Cortex of kidney (tissue), 1 donor: ENCODE data around the gene UVSSA.

Source experiments
- DNase-seq: peaks from one replicate; lab custom pipeline; 2025; lab: John Stamatoyannopoulos, UW

UVSSA gene

GRCh38 chr4:1349359-1350168, 2.6 kb downstream of the UVSSA start:
- DNase-seq, result no peak

GRCh38 chr4:1350169-1350520, 3.1 kb downstream of the UVSSA start:
- no peak for DNase-seq

GRCh38 chr4:1351854-1352566, 5.0 kb downstream of the UVSSA start:
- no peak for DNase-seq

- DNase-seq, result no peak
These were observed 5.5 kb downstream of the UVSSA start for GRCh38 chr4:1352567-1352900.

GRCh38 chr4:1353186-1354055, 6.4 kb downstream of the UVSSA start:
- DNase-seq, result no peak

- no peak for DNase-seq
These were observed 7.4 kb downstream of the UVSSA start for GRCh38 chr4:1354136-1354982.

- DNase-seq, result no peak
These were observed 7.9 kb downstream of the UVSSA start for GRCh38 chr4:1354983-1355275.

GRCh38 chr4:1355378-1355777, 8.4 kb downstream of the UVSSA start:
- DNase-seq, result no peak

GRCh38 chr4:1356181-1356998, 9.4 kb downstream of the UVSSA start:
- DNase-seq, result no peak

- no peak for DNase-seq
These were observed 10.6 kb downstream of the UVSSA start for GRCh38 chr4:1357356-1358248.

GRCh38 chr4:1358421-1359143, 11.6 kb downstream of the UVSSA start:
- DNase-seq, result no peak

GRCh38 chr4:1359144-1359501, 12.1 kb downstream of the UVSSA start:
- no peak for DNase-seq

- no peak for DNase-seq
These were observed 13.0 kb downstream of the UVSSA start for GRCh38 chr4:1359976-1360375.

GRCh38 chr4:1360423-1361283, 13.6 kb downstream of the UVSSA start:
- DNase-seq, result no peak

- no peak for DNase-seq
These were observed 14.4 kb downstream of the UVSSA start for GRCh38 chr4:1361431-1361830.

- no peak for DNase-seq
These were observed 15.0 kb downstream of the UVSSA start for GRCh38 chr4:1362046-1362445.

- DNase-seq, result no peak
These were observed 15.5 kb downstream of the UVSSA start for GRCh38 chr4:1362521-1362920.

GRCh38 chr4:1363513-1363912, 16.5 kb downstream of the UVSSA start:
- DNase-seq, result no peak

- DNase-seq, result no peak
These were observed 17.2 kb downstream of the UVSSA start for GRCh38 chr4:1364217-1364616.
